GM12878 (cell line): Measurements from ENCODE around the gene MAPKAPK3. TPM values are rescaled to one million over a fixed set of nuclear protein-coding genes. Genes with fewer than 3 reads are reported as not detected.
A peak's percentile ranks its signal among the peaks of the same experiment; 100 is the strongest.

Experiments
- ATAC-seq: fragments of 200-7000 bp; cut with Tn5 transposase; 3 replicates; pipeline ENCODE4 v1.9.1; 2020; ENCODE audit warnings: mild to moderate bottlenecking, moderate library complexity
- BruUV-seq: library from RNA; stranded (reverse); fragments of 400-500 nt; replicated peaks from 2 replicates; lab custom pipeline; 2021; lab: Mats Ljungman, UMichigan
- CTCF ChIA-PET: fragments of 300-600 bp; sonication (Branson Sonifier 250); formaldehyde crosslinking; extraction: SDS; loops from one replicate; lab custom pipeline; 2021; ENCODE audit warnings: inconsistent platforms; lab: Yijun Ruan, JAX
- POLR2A ChIA-PET: fragments of 350-600 bp; formaldehyde crosslinking; extraction: SDS; loops from one replicate; lab custom pipeline; 2021; ENCODE audit warnings: inconsistent platforms; lab: Charles Lee
- RAD21 ChIA-PET: fragments of 300-600 bp; sonication (Branson Sonifier 250); formaldehyde crosslinking; loops from one replicate; lab custom pipeline; 2023; ENCODE audit warnings: antibody characterized with exemption; ENCODE audit not compliant: unreplicated experiment; lab: Charles Lee
- SMC1A ChIA-PET: fragments of 300-600 bp; sonication (Branson Sonifier 250); formaldehyde crosslinking; loops from one replicate; lab custom pipeline; 2023; ENCODE audit not compliant: unreplicated experiment, uncharacterized antibody; lab: Charles Lee
- DNase-seq: peaks from one replicate; pipeline ENCODE4 v3.0.0-alpha.2; 2011; ENCODE audit warnings: low read depth, low spot score
- FAIRE-seq: peaks from 3 replicates; lab custom pipeline; 2011; peaks lifted over from hg19 to GRCh38; lab: Jason Lieb, UNC
- H2AFZ ChIP-seq: 2 replicates; pipeline ENCODE4 v1.6.0; 2011; ENCODE audit warnings: low read depth, low read length, control low read depth; ENCODE audit not compliant: control insufficient read depth
- H3K27ac ChIP-seq: 2 replicates; pipeline ENCODE4 v1.5.1; 2011; ENCODE audit warnings: control low read depth; ENCODE audit not compliant: control insufficient read depth, insufficient read depth
- H3K27me3 ChIP-seq, 2 experiments: replicated peaks in 1 of 2; 2 replicates each; pipeline versions ENCODE4 v1.6.0 to v1.6.1; 2011; ENCODE audit warnings: low read length in 1 of 2; ENCODE audit not compliant: control insufficient read depth in 2 of 2, insufficient read depth in 2 of 2
- H3K36me3 ChIP-seq, 2 experiments: 2 replicates each; pipeline ENCODE4 v1.5.1; 2011; ENCODE audit warnings: low read length in 1 of 2; ENCODE audit not compliant: control insufficient read depth in 2 of 2, insufficient read depth in 2 of 2
- H3K4me1 ChIP-seq: 2 replicates; pipeline ENCODE4 v1.6.1; 2011; ENCODE audit warnings: mild to moderate bottlenecking, low read length, moderate library complexity, mixed read lengths; ENCODE audit not compliant: control insufficient read depth, insufficient read depth
- H3K4me2 ChIP-seq: 2 replicates; pipeline ENCODE4 v1.6.0; 2011; ENCODE audit warnings: control low read depth; ENCODE audit not compliant: control insufficient read depth, insufficient read depth
- H3K4me3 ChIP-seq: fragments of 200-600 bp; sonication (generic); 2 replicates; pipeline ENCODE4 v1.5.1; 2016
- H3K79me2 ChIP-seq: 2 replicates; pipeline ENCODE4 v1.6.0; 2011; ENCODE audit warnings: low read length; ENCODE audit not compliant: control insufficient read depth, insufficient read depth
- H3K9ac ChIP-seq: 2 replicates; pipeline ENCODE4 v1.8.0; 2011; ENCODE audit warnings: low read length, control low read depth, mixed read lengths; ENCODE audit not compliant: control insufficient read depth, insufficient read depth
- H3K9me3 ChIP-seq: replicated peaks from 3 replicates; pipeline ENCODE4 v1.5.1; 2011; ENCODE audit warnings: mild to moderate bottlenecking, low read length; ENCODE audit not compliant: control insufficient read depth, insufficient read depth
- H4K20me1 ChIP-seq: 2 replicates; pipeline ENCODE4 v1.6.0; 2011; ENCODE audit not compliant: control insufficient read depth, insufficient read depth
- CBX5 ChIP-seq: sonication (generic); IDR thresholded peaks from 2 replicates; pipeline ENCODE4 v1.6.1; 2016; ENCODE audit warnings: low read depth, moderate library complexity, mild to moderate bottlenecking, inconsistent platforms
- CHD1 ChIP-seq: IDR thresholded peaks from 2 replicates; pipeline ENCODE4 v1.6.1; 2012; ENCODE audit warnings: low read depth, low read length, improper control_type of control experiment
- JUNB ChIP-seq: IDR thresholded peaks from 2 replicates; pipeline ENCODE4 v1.6.1; 2016; ENCODE audit warnings: antibody characterized with exemption, mild to moderate bottlenecking
- PAX8 ChIP-seq: fragments of 450-650 bp; IDR thresholded peaks from 2 replicates; pipeline ENCODE4 v1.6.1; 2017; ENCODE audit warnings: mild to moderate bottlenecking, moderate library complexity
- RAD21 ChIP-seq: IDR thresholded peaks from 2 replicates; pipeline ENCODE4 v1.6.1; 2011; ENCODE audit warnings: mild to moderate bottlenecking, low read depth, low read length, moderate library complexity; ENCODE audit not compliant: insufficient read depth
- SIX5 ChIP-seq: IDR thresholded peaks from 2 replicates; pipeline ENCODE4 v1.6.1; 2011; ENCODE audit warnings: mild to moderate bottlenecking, low read depth, low read length, moderate library complexity; ENCODE audit not compliant: severe bottlenecking
- ZNF217 ChIP-seq: fragments of 450-650 bp; IDR thresholded peaks from 2 replicates; pipeline ENCODE4 v1.6.1; 2017; ENCODE audit warnings: antibody characterized with exemption, mild to moderate bottlenecking
- WGBS: methylation state at CpG from one replicate; pipeline ENCODE4 v1.1.6; 2016; ENCODE audit warnings: low lambda C conversion rate; ENCODE audit not compliant: insufficient replicate concordance, insufficient coverage; ENCODE audit errors: missing lambda C conversion rate; 5-methylcytosine and 5-hydroxymethylcytosine counted together
- in situ Hi-C: fragments of 300-500 bp; cut with MboI; formaldehyde crosslinking; loops from 9 replicates; pipeline ENCODE4 v1.14.3; 2018; ENCODE audit warnings: mixed read lengths
- intact Hi-C: fragments of 100-400 bp; cut with micrococcal nuclease; formaldehyde crosslinking; loops from one replicate; pipeline ENCODE4 v1.14.2; 2022; ENCODE audit not compliant: unreplicated experiment
- polyA plus RNA-seq, 11 experiments: library from polyadenylated mRNA; depleted of rRNA in 4 of 11; unstranded in 6 of 11; stranded (reverse) in 5 of 11; fragments of >200 nt; fragmentation: Nextera tagmentation in 4 of 11; fragmentation: Illumina TruSeq in 1 of 11; extraction: Ambion mirVana in 4 of 11; extraction: Trizol in 1 of 11; gene quantifications; 1 replicate in 1 of 11; 2 replicates in 10 of 11; pipeline versions ENCODE4 v1.2.1 to v1.2.3, GENCODE V29; 2011 to 2016; ENCODE audit warnings: inconsistent platforms in 2 of 11, missing spikeins in 2 of 11, low read depth in 1 of 11
- total RNA-seq, 4 experiments: library from RNA; depleted of rRNA in 3 of 4; stranded (reverse); fragments of >200 nt in 3 of 4; fragmentation: Illumina TruSeq in 1 of 4; extraction: Trizol in 1 of 4; gene quantifications; 2 replicates each; pipeline versions ENCODE4 v1.2.1 to v1.2.3, GENCODE V29; 2013 to 2021
- TF ChIP-seq, protein P1 (sequence below): fragments of 450-650 bp; IDR thresholded peaks from 2 replicates; pipeline ENCODE4 v1.6.1; 2016; ENCODE audit warnings: mild to moderate bottlenecking, moderate library complexity, borderline replicate concordance
- TF ChIP-seq, protein P2 (sequence below): fragments of 150-350 bp; IDR thresholded peaks from 2 replicates; pipeline ENCODE4 v1.6.1; 2016; ENCODE audit warnings: low read depth, low read length

The MAPKAPK3 gene
- total and polyA plus RNA-seq, 10 of the 15 experiments (the other 5 are each of a cell fraction or from before 2014, with no cell fraction given) = 7.9 to 66.0 (median 39.0) TPM

DNA sequence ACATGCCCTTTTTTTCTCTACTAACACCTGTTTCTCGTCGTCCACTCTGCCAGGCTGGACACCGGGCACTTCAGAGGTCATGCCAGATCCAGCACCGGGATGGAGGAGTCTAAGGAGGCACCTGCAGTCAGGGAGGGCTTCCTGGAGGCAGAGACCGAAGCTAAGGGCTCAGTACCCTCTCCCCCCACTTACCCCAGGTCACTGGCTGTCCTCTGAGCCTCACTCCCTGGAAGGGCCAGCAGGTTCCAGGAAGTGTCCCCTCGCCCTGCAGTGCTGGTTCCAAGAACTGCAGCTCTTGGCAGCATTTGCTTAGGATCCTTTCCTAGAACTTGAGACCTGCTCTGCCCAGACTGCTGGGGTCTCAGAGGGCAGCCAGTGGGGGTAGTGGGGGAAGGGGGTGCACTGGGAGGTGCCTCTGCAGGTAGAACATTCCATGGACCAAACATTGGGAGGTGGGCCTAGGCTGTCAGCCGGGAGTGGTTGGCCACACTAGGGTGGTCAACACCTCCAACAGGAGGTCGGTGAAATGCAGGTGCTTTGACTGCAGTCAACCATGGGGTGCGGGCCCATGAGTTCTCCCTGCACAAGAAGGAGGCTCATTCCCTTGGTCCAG is 16.7 kb upstream of the MAPKAPK3 start:
- 34% methylated on average over 9 of the region's 9 CpGs for WGBS
- DNase-seq (no peak), ATAC-seq (no peak), FAIRE-seq (no peak)
- CTCF ChIA-PET = interaction anchor here (2.3 to 4.8 kb wide), 4 partner anchors 9 to 13 kb away, joined by 7 to 42 read pairs (median 14); partner anchors contain the start of gene CISH
- H3K27ac ChIP-seq = no peak overlapping the region
- no TSS peak for BruUV-seq
- H3K36me3 ChIP-seq = no peaks in the 10 kb centered on the region
- H3K79me2 ChIP-seq = no peaks in the 10 kb centered on the region
- in situ Hi-C loops (loop anchor here (25.0 kb wide), 1 partner anchor 1087 kb away; no protein-coding TSS in a partner anchor), intact Hi-C loops (no loop called here)
- no peaks in the 10 kb centered on the region for H4K20me1 ChIP-seq
- POLR2A ChIA-PET = interaction anchor here (0.5 to 7.6 kb wide), 5 partner anchors 10 to 32 kb away, joined by 3 to 65 read pairs (median 10); partner anchors contain the start of genes C3orf18, CISH and HEMK1
- no peaks in the 10 kb centered on the region for H3K27me3 ChIP-seq
- TF ChIP-seq, protein P1, sequence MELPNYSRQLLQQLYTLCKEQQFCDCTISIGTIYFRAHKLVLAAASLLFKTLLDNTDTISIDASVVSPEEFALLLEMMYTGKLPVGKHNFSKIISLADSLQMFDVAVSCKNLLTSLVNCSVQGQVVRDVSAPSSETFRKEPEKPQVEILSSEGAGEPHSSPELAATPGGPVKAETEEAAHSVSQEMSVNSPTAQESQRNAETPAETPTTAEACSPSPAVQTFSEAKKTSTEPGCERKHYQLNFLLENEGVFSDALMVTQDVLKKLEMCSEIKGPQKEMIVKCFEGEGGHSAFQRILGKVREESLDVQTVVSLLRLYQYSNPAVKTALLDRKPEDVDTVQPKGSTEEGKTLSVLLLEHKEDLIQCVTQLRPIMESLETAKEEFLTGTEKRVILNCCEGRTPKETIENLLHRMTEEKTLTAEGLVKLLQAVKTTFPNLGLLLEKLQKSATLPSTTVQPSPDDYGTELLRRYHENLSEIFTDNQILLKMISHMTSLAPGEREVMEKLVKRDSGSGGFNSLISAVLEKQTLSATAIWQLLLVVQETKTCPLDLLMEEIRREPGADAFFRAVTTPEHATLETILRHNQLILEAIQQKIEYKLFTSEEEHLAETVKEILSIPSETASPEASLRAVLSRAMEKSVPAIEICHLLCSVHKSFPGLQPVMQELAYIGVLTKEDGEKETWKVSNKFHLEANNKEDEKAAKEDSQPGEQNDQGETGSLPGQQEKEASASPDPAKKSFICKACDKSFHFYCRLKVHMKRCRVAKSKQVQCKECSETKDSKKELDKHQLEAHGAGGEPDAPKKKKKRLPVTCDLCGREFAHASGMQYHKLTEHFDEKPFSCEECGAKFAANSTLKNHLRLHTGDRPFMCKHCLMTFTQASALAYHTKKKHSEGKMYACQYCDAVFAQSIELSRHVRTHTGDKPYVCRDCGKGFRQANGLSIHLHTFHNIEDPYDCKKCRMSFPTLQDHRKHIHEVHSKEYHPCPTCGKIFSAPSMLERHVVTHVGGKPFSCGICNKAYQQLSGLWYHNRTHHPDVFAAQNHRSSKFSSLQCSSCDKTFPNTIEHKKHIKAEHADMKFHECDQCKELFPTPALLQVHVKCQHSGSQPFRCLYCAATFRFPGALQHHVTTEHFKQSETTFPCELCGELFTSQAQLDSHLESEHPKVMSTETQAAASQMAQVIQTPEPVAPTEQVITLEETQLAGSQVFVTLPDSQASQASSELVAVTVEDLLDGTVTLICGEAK = no peak
- TF ChIP-seq ZNF217 (no peak), CHD1 (no peak), PAX8 (no peak), CBX5 (no peak), SIX5 (no peak), RAD21 (no peak), JUNB (no peak)
- TF ChIP-seq, protein P2, sequence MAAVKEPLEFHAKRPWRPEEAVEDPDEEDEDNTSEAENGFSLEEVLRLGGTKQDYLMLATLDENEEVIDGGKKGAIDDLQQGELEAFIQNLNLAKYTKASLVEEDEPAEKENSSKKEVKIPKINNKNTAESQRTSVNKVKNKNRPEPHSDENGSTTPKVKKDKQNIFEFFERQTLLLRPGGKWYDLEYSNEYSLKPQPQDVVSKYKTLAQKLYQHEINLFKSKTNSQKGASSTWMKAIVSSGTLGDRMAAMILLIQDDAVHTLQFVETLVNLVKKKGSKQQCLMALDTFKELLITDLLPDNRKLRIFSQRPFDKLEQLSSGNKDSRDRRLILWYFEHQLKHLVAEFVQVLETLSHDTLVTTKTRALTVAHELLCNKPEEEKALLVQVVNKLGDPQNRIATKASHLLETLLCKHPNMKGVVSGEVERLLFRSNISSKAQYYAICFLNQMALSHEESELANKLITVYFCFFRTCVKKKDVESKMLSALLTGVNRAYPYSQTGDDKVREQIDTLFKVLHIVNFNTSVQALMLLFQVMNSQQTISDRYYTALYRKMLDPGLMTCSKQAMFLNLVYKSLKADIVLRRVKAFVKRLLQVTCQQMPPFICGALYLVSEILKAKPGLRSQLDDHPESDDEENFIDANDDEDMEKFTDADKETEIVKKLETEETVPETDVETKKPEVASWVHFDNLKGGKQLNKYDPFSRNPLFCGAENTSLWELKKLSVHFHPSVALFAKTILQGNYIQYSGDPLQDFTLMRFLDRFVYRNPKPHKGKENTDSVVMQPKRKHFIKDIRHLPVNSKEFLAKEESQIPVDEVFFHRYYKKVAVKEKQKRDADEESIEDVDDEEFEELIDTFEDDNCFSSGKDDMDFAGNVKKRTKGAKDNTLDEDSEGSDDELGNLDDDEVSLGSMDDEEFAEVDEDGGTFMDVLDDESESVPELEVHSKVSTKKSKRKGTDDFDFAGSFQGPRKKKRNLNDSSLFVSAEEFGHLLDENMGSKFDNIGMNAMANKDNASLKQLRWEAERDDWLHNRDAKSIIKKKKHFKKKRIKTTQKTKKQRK = no peak
- no peak overlapping the region for H3K4me3 ChIP-seq
- SMC1A ChIA-PET = interaction anchor here (1.4 to 3.3 kb wide), 3 partner anchors 10 to 16 kb away, joined by 5 to 15 read pairs (median 11); partner anchors contain the start of gene CISH
- no peaks in the 10 kb centered on the region for H3K9me3 ChIP-seq
- RAD21 ChIA-PET = interaction anchor here (1.0 to 3.0 kb wide), 3 partner anchors 10 to 31 kb away, joined by 4 to 32 read pairs (median 6); partner anchors contain the start of gene HEMK1
- peak overlapping the region; percentile 83 for H2AFZ ChIP-seq
- H3K4me2 ChIP-seq = no peak overlapping the region; the same call in 1 of the 2 replicates
- H3K9ac ChIP-seq = no peak overlapping the region
- peaks cover 18% of the 10 kb centered on the region for H3K4me1 ChIP-seq
